Stimulated activated CD8-positive, alpha-beta memory T cell treated with anti-CD3 and anti-CD28 coated beads, Interleukin-12 subunit alpha, Interleukin-12 subunit beta, amount 100 ng/mL, for 24 hours (primary cell): Measurements from ENCODE around the gene GAL3ST3.
"Not testable (repeated sequence)": the region's sequence is repeated elsewhere in the genome, so short reads cannot be mapped to it uniquely, and the experiment has no call there.

Source experiments
- DNase-seq: peaks from one replicate; pipeline ENCODE4 v3.0.0-alpha.2; 2020; ENCODE audit errors: extremely low read depth

Gene GAL3ST3, protein sequence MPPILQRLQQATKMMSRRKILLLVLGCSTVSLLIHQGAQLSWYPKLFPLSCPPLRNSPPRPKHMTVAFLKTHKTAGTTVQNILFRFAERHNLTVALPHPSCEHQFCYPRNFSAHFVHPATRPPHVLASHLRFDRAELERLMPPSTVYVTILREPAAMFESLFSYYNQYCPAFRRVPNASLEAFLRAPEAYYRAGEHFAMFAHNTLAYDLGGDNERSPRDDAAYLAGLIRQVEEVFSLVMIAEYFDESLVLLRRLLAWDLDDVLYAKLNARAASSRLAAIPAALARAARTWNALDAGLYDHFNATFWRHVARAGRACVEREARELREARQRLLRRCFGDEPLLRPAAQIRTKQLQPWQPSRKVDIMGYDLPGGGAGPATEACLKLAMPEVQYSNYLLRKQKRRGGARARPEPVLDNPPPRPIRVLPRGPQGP

DNA sequence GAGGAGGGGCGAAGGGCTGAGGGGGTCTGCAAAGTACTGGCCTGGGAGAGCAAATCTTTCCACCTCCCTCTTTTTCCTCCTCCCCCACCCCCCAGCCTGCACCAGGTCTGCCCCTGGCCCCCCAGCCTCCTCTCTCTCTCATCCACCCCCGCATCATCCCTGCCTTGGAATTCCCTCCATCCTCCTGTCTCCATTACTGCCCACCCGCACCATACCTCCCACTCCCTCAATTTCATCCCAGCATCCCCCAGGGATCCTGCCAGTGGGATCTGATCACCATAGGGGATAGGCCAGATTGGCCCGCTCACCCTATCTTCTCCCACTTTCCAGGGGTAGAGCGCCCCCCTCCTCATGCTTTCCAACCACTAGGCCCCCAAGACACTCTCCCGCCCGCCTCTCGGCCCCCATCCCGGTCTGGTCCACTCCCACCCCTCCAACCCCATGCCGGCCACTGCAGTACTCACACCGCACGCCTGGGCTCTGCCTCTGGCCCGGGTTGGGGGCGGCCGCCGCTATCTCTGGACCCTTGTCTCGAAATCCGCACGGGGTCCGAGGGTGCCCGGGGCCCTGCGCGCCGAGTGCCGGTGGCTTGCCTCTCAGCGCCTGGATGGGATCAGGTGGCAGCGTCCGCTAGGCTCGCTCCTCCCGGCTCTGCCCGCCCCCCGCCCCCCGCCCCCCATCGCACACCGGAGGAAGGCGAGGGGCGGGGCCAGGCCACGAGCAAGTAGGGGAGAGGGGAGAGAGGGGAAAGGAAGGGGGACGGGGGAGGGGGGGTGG is at the start of gene GAL3ST3:
Gene GAL3ST3, minus strand, starts transcription at position 615 of the 777 bp plus-strand sequence. CDS start 3,746 bp downstream, outside the sequence.
- DNase-seq = no peak

DNA sequence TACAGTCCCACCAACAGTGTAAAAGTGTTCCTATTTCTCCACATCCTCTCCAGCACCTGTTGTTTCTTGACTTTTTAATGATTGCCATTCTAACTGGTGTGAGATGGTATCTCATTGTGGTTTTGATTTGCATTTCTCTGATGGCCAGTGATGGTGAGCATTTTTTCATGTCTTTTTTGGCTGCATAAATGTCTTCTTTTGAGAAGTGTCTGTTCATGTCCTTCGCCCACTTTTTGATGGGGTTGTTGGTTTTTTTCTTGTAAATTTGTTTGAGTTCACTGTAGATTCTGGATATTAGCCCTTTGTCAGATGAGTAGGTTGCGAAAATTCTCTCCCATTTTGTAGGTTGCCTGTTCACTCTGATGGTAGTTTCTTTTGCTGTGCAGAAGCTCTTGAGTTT is 43.2 kb upstream of the GAL3ST3 start:
- DNase-seq = not testable (repeated sequence)

DNA sequence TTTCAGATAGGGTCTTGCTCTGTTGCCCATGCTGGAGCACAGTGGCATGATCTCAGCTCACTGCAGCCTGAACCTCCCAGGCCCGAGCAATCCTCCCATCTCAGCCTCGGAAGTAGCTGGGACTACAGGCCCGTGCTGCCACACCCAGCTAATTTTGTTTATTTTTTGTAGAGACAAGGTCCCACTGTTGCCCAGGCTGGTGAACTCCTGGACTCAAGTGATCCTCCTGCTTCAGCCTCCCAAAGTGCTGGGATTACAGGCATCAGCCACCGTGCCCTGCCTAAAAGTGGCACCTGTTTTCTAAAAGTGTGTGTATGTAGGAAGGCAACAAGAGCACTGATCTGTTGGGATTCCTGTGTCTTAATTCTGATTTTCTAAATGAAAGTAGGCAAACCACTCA is 41.3 kb upstream of the GAL3ST3 start:
- DNase-seq = no peak

DNA sequence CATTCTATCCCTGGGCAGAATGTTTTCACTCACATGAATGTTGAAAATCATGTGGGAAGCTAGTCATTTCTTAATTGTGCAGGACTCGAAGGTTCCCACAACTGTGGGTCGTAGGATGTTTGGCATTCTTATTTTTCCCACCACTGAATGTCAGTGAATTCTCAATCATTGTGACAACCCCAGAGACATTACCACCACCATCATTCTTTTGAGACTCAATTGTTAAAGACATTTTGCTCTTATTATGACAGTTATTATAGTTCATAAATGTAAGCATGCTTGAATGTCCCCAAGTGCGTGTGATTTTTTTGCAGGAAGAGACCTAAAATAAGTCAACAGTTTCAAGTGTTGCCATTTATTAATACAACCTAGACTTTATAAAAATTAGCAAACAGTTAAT is 40.1 kb upstream of the GAL3ST3 start:
- no peak for DNase-seq

DNA sequence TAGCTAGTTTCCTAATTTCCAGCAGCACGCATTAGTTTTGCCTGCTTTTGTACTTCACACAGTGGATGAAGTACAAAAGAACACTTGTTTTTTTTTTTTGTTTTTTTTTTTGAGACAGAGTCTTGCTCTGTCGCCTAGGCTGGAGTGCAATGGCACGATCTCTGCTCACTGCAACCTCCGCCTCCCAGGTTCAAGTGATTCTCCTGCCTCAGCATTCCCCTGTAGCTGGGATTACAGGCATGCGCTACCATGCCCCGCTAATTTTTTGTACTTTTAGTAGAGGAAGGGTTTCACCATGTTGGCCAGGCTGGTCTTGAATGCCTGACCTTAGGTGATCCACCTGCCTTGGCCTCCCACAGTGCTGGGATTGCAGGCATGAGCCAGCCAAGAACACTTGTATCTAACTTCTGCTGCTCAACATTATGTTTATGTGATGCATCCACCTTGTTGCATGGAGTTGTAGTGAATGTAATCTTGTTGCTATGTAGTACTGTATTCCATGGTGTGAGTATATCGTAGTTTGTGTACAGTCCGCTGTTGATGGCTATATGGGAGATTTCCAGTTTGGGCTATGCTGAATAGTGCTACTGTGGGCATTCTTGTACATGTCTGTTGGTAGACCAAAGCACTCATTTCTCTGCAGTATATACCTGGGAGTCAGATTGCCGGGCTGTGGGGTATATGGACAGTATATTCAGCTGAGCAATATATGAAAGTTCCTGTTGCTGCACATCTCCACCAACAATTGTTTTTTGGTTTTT is 38.4 kb upstream of the GAL3ST3 start:
- DNase-seq = no peak

DNA sequence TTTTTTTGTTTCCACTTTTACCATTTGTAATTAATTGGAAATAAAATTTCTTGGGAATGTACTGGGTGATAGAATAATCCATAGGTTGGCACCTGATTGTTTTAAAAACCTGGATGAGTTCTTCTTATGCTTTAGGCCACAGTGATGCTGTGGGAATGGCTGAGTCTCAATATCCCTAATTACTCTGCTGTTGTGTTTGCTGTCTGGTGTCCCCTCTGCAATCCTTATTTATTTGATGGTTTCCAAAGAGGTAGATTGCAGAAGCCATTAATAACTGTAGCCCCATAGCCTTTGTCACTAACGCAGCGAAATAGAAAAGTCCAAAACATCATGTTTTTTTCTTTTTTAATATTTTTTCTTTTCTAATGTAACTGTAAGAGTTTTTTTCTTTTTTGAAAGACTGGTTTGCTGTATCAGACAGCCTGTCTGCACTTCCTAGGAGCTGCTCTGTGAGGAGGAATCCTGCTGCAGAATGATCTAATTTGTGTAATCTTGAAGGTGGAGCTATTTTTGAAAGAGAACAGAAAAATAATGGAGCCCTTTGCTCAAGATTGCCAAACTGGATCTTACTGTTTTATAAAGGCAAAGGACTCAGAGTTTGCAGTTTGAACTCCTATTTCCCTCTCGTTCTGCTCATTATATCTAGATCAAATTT is 36.0 kb upstream of the GAL3ST3 start:
- no peak for DNase-seq

DNA sequence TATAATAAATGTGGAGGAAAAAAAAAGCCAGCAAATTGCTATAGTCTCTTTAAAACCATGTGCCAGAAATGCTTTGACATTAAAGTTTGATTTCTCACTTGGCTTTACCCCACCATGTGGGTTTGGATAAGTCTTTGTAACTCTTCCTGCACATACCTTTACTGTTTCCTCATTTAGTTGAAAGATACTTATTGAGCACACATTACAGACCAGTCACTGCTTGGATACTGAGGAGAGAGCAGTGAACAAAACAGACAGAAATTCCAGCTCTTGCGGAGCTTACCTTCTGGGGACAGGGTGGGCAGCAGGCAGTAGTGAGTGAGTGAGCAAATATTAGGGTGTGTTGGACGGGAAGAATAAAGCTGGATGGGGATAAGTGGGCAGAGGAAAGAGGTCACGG is 34.8 kb upstream of the GAL3ST3 start:
- no peak for DNase-seq

DNA sequence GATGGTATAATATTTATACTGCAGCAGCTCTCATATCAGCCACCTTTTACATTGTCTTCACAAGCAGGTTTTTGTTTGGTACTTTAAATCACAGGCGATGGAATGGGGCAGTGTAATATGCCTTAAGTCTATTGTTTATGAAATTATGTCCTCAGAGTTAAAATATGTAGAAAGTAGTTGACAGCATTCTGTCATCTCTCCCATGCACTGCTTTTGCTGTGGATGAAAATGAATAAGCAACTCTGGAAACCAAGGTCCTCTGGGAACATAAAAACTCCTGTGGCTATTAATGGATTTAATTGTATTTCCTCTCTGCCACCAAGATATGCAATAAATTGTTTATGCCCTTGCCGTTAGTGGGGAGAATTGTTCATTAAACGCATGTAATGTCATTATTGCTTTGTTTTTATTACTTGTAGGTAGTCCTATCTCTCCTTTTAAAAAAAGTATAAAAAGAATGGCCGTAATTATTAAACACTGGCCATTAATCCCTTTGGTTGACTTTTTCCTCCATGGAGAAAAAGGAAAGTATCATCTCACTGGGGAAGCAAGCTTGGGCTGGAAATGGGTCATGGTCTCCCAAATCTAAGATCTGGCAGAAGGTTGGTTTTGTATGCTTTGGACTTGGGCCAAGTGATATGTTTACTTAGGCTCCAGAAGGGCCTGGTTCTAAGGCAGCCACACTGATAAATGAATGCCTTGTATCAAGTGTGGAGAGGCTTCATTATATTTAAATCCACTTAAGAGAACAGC is 34.2 kb upstream of the GAL3ST3 start:
- no peak for DNase-seq

DNA sequence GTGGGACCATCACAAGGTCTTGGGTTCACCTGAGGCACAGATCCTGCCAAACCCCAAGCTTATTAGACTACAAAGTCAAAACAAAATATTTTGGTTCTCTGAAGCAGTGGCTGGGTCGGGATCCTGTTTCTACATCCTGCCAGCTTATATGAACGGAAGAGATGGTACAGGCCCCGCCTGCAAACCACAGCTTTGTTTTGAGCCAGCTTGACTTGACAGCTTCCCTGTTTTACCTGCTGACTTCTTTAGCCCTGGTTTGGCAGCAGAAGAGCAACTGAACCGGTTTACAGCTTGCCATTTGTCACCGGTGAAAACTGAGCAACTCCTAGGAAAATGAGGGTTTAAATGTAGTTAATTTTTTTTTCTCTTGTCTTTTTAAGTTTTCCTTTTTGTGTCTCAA is 32.5 kb upstream of the GAL3ST3 start:
- DNase-seq = no peak

DNA sequence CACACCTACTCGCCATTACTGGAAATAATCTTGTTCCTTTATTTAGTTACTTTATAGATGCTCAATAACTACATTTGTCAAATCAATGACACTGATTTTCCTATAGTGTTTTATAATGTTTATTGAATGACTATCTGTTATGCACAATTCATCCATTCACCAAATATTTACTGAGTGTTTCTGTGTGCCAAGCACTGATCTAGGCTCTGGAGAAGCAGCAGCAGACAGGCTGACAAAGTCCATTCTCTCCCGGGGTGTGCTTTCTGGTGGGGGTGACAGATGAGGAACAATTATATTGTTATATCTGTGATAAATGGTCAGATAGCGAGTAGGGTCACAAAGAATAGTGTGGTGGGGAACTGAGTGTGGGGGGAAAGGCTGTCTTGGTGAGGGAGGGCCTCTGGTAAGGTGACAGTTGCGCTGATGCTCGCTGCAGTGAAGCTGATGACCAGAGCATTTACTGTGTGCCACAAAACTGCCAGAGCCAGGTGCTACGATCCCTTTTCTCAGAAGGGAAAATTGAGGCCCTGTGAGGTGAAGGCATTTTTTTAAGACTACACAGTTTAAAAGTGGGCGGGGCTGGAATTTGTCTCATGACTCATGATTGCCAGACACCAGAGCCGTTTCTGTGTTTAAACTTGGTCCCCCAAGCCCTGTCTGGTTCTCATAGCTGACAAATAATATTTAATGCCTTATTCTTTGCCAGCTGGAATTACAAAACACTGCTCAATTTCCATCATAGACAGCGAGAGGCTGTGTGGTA is 31.3 kb upstream of the GAL3ST3 start:
- DNase-seq = no peak

DNA sequence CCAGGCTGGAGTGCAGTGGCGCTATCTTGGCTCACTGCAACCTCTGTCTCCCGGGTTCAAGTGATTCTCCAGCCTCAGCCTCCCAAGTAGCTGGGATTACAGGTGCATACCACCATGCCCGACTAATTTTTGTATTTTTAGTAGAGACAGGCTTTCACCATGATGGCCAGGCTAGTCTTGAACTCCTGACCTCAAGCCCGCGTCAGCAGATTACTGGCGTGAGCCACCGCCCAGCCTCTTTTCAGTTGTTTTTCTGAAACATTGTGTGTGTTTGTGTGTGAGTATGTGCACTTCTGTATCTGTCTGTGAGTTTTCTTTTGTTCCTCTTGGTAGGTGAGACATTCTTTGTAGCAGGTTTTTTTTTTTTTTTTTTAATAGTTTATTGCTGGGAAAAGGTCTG is 30.0 kb upstream of the GAL3ST3 start:
- DNase-seq = not testable (repeated sequence)

DNA sequence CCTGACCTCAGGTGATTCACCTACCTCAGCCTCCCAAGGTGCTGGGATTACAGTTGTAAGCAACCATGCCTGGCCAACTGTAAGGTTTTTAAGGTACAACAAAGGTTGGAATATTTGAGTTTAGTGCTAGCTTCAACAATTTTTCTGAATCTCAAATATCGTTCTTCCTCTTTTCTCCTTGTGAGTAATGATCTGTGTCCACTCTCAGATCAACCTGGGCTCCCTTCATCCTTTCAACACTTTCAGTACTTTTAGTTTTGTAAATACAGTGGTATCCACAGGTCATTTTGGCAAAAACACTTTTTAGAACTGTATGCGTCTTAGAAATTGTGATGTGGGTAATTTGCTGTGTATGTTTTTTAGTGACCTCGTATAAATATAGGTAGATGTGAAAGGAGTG is 29.0 kb upstream of the GAL3ST3 start:
- DNase-seq = no peak

DNA sequence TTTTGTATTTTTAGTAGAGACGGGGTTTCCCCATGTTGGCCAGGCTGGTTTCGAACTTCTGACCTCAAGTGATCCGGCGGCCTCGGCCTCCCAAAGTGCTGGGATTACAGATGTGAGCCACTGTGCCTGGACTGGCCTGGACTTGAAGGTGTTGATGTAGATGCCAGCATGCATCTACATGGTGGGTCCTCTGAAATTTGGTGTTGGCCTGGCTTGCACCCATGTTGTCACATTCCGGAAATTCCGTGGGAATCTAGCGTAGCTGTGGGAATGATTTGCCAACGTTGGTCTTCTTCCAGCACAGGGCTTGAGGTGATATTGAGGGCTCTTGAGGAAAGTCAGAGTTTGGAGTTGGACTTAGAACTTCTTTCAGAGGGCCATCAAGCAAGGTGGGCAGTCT is 27.6 kb upstream of the GAL3ST3 start:
- no peak for DNase-seq

DNA sequence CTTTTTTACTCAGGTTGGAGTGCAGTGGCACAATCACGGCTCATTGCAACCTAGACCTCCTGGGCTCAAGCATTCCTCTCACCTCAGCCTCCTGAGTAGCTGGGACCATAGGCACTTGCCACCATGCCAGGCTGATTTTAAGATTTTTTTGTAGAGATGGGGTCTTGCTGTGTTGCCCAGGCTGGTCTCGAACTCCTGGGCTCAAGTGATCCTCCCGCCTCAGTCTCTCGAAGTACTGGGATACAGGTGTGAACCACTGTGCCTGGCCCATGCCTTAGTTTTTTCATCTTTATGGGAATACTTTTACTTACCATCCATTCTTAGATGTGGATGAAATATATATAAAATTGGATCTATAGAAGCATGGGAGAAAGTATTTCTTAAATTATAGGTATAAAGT is 26.3 kb upstream of the GAL3ST3 start:
- DNase-seq = no peak

DNA sequence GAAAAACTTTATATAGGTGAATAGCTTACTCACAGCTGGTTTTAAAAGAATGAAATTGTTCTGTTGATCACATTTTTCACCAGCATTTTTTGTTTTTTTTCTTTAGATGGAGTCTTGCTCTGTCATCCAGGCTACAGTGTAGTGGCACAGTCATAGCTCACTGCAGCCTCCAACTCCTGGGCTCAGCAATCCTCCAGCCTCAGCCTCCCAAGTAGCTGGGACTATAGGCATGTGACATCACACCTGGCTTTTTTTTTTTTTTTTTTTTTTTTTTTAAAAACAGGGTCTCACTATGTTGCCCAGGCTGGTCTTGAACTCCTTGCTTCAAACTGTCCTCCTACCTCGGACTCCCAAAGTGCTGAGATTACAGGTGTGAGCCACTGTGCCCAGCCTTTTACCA is 24.7 kb upstream of the GAL3ST3 start:
- DNase-seq = no peak

DNA sequence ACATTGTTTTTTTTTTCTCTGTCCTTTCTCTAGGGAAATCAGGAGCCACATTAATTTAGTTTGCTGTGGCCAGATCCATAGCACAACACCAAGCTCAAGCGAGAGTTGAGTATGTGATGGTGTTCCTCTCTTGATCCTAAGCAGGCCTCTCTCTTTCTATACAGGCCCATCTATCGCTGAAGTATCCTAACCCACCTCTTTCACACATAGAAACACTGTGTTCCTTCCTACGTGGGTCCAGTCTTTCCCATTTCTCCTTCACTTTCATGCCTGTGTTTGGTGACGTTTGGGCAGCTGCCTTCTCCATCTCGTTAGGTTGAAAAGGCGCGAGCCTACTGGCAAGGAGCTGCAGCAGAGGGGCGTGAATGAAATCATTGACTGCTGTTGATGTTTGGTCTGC is 23.6 kb upstream of the GAL3ST3 start:
- no peak for DNase-seq

DNA sequence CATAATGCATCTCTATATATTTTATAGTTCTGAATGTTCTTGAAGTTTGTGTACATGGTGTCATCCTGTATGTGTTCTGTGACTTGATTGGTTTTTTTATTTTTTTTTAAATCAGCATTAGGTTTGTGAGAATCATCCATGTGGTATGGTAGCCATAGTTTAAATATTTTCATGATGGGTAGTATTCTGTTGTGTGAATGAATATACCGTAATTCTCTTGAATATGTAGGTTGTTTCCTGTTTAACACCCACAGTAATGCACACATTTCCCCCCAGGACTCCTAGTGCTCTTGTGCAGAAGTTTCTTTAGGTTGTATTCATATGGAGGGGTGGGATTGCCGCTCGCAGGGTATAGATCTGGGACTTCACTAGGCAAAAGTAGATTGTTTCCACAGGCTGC is 23.1 kb upstream of the GAL3ST3 start:
- no peak for DNase-seq

DNA sequence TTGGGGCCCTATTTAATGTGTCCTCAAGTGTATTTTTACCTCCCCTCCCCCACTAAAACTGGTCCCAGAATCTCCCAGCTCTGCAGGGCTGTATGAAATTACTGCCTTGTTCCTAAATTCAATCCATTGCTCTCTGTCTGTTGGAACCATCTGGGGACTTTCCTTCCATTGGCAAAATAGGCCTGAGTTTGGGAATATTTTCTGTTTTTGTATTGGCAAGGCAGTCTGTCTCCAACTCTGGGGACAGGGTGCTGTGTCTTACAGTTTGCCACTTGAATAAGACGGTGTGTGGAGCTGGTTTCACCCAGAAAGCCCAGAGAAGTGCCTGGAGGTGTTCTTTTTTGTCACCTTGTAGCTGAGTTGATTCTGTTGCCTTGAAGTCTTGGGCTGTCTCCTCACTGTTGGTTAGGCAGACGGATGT is 22.4 kb upstream of the GAL3ST3 start:
- no peak for DNase-seq

DNA sequence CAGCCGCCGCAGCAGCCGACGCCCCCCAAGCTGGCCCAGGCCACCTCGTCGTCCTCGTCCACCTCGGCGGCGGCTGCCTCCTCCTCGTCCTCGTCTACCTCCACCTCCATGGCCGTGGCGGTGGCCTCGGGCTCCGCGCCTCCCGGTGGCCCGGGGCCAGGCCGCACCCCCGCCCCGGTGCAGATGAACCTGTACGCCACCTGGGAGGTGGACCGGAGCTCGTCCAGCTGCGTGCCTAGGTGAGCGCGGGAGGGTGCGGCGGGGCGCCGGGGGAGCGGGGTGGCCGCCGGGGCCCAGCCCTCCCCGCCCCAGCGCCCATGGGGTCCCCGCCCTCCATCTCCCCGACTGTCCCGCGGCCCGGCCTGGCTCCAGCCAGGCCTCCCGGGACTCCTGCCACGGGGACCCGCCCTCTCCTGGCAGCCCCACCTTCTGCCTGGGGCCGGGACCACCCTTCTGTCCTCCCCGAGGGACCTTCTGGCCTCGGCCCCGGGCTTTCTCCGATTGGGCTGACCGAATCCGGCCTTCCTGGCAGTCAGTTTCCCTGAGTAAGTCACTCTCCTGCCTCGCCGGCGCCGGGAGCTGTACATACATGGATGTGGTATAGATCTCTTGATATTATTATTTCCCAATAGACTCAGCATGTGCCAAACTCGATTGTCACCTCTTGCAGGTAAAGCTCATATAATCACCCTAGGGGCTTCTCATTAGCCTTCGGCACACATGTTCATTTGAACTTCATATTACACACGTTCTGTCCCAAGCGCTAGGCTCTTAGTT is 21.8 kb upstream of the GAL3ST3 start:
- no peak for DNase-seq
